HAP-1 (cell line): Measurements from ENCODE around the gene LY6G6D.

Source experiments
- DNase-seq, 2 experiments: peaks; one replicate each; pipeline ENCODE4 v3.0.0-alpha.2; 2016 to 2020; ENCODE audit warnings: low spot score in 2 of 2
- H3K27me3 ChIP-seq: fragments of 250-450 bp; sonication (Bioruptor Pico); 2 replicates; pipeline ENCODE4 v1.5.1; 2020; ENCODE audit warnings: low read depth, mild to moderate bottlenecking, moderate library complexity
- H3K36me3 ChIP-seq: fragments of 250-450 bp; sonication (Bioruptor Pico); replicated peaks from 2 replicates; pipeline ENCODE4 v1.5.1; 2020; ENCODE audit warnings: mild to moderate bottlenecking
- H3K4me1 ChIP-seq: fragments of 250-450 bp; sonication (Bioruptor Pico); 2 replicates; pipeline ENCODE4 v1.5.1; 2020; ENCODE audit warnings: mild to moderate bottlenecking
- H3K4me3 ChIP-seq: fragments of 250-450 bp; sonication (Bioruptor Pico); 2 replicates; pipeline ENCODE4 v1.5.1; 2020; ENCODE audit warnings: mild to moderate bottlenecking, moderate library complexity
- H3K9me3 ChIP-seq: fragments of 250-450 bp; sonication (Bioruptor Pico); 2 replicates; pipeline ENCODE4 v1.5.1; 2020; ENCODE audit warnings: mild to moderate bottlenecking, moderate library complexity
- in situ Hi-C: fragments of 300-500 bp; cut with MboI; formaldehyde crosslinking; loops from 3 replicates; pipeline ENCODE4 v1.14.3; 2020; ENCODE audit warnings: low sequenced_read_pairs, inconsistent platforms, mixed read lengths

LY6G6D gene

DNA sequence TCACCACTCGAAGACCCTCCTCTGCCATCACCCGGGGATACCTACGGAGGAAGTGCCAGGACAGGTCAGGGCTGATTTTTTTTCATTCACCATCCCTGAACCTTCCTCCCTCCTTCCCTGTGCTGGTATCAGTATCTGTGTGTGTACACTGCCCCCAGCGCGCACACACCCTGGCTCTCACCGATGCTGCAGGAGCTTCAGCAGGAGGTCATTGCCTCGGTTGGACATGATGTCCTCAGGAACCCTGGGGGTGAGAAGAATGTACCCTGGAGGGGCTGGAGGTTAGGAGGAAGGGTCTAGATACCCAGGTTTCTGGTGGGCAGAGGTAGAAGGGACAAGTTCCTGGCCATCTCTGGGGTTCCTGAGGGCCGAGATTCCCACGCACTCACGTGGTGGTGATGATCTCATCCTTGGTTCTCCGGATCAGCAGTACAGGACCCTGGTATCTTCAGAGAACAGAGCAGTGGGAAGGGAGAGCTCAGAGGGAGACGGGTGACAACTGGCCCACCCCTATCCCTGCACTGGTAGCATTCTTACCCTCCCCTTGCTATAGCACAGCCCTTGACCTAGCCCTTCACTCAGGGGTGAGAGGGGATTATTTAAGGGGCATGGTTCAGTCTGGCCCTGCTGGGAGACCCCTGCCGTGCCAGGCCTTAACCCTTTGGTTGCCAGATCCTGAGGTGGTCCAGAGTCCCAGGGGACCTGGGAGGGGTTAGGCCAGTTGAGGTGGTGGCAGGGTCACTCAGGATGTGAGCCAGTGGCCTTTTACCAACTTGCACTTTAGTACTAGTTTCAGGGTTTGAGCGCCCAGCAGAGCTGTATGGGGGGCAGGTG, 27.1 kb upstream of the LY6G6D start:
- in situ Hi-C loops, result no loop called here
- Histone ChIP-seq H3K4me1 (no peaks in the 10 kb centered on the region), H3K27me3 (no peaks in the 10 kb centered on the region), H3K4me3 (no peak overlapping the region), H3K36me3 (peaks cover 40% of the 10 kb centered on the region), H3K9me3 (no peaks in the 10 kb centered on the region)
- no peak for DNase-seq

DNA sequence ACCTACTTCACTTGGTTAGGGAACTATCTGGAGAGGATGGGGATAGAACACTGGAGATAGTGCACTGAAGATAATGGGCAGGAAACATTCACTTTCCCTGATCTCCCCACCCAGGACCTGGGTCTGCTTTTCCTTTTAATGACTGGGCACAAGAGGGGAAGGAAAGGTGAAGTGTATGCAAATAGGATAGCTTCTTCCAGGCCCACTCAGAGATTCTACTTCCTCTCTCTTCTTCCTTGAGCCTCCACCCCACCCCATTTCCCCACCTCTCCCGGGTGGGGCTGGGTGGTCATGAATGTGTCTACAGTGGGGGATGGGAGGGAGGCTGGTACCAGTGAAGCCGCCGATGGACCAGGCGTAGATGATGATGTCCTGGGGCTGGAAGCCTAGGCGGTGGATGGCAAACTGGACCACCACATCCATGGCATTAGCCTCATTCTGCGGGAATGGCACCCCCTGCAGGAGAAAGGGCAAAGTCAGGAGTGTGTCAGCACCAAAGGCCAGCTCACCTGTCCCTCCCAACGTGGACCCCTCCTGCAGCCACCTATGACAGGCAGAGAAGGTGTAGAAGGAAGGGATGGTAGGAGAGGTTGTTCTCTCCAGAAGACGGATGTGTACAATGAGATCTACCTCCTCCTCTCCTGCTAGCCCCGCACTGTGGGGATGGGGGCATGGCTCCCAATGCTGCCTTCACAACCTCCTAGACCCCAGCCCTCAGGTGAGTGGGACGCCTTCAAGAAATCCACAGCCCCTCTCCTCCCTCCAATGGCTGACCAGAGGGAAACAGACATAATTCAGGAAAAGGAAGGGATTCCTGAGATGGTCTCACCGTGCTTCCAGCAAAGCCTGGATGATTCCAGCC, 25.7 kb upstream of the LY6G6D start:
- Histone ChIP-seq H3K4me3 (no peak overlapping the region), H3K9me3 (no peaks in the 10 kb centered on the region), H3K27me3 (no peaks in the 10 kb centered on the region), H3K4me1 (no peaks in the 10 kb centered on the region), H3K36me3 (peaks cover 46% of the 10 kb centered on the region)
- in situ Hi-C loops, result no loop called here
- DNase-seq, result peak in 1 of 2 experiments; percentile 35

DNA sequence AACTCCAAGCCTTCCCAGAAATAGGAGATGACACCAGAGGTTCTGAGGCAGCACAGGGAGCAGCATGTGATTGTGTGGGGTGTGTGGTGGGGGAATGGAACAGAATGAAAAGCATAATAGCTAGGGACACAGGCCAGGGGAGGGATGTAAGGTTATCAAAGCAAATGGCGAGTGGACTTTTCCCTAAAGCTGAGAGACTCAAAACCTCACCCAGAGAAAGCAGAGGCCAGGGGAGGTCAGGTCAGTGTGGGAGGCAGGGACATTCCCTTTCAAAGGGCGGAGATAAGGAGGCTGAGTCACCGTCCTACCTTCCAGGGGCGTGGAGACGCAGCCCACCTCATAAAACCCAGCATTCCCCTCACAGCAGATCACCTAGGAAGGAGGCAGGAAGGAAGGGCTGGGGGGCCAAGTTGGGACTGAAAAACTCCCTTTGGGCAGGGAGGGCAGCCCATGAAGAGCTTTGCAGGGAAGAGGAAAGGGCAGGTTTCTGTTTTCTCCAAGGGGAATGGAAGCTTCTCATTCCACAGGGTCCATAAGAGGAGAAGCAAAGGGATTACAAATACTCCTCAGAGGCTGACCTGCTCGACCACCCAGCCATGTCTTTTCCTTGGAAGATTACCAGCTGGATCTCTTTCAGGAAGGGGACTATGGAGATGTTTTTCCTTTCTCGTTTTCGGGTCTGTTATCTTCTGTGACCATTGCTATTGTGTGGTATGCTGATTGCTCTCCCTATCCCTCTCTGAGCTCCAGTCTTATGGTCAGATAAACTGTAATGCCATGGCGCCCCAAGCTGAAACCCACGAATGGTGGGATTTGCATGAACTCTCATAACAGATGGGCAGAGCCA, 24.7 kb upstream of the LY6G6D start:
- H3K4me3 ChIP-seq, result no peak overlapping the region
- peaks cover 52% of the 10 kb centered on the region for H3K36me3 ChIP-seq
- no peaks in the 10 kb centered on the region for H3K27me3 ChIP-seq
- no peaks in the 10 kb centered on the region for H3K4me1 ChIP-seq
- no peak for DNase-seq
- no peaks in the 10 kb centered on the region for H3K9me3 ChIP-seq
- in situ Hi-C loops, result no loop called here

DNA sequence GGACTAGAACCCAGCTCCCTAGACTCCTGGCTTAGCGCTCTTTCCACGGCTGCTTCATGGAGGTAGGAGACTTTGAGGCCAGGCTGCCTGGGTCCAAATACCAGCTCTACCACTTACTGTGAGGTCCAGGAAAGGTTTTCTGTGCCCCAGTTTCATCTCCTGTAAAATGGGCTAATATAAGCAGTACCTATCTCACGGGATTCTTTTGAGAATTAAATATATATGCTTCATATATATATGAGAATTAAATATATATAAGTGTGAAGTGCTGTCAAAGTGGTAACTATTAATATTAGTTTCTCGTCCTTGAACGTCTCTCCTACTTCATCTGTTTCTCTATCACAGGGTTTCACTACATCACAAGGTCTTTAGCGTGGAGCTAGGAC, 24.1 kb upstream of the LY6G6D start:
- no peaks in the 10 kb centered on the region for H3K9me3 ChIP-seq
- no peaks in the 10 kb centered on the region for H3K4me1 ChIP-seq
- in situ Hi-C loops, result no loop called here
- no peak overlapping the region for H3K4me3 ChIP-seq
- no peaks in the 10 kb centered on the region for H3K27me3 ChIP-seq
- no peak for DNase-seq
- peaks cover 52% of the 10 kb centered on the region for H3K36me3 ChIP-seq

DNA sequence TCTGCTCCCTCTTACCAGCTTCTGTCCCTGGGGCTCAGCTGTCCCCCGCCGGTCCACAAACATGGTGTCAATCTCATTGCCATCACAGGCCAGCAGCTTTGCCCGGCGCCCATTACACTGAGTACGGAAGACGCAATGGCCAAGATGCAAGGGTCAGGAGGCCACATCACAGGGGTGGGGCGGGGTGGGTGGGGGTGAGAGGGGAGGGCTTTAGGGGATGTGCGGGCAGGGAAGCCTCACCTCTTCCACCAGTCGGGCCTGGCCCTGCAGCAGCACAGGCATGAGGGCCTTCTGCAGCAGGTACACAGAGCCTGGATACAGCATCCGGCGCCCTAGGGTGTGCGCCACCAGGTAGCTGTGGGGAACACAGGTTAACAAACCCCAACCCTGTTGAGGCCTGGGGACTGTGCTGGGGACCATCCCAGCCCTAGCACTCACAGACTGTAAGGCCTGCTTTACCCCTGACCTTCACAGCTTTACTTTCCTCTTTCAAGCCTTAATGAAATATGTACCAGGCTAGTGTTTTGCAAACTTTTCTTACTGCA, 23.5 kb upstream of the LY6G6D start:
- in situ Hi-C loops, result no loop called here
- no peak for DNase-seq
- no peaks in the 10 kb centered on the region for H3K9me3 ChIP-seq
- no peak overlapping the region for H3K4me3 ChIP-seq
- peaks cover 52% of the 10 kb centered on the region for H3K36me3 ChIP-seq
- H3K4me1 ChIP-seq, result no peaks in the 10 kb centered on the region
- no peaks in the 10 kb centered on the region for H3K27me3 ChIP-seq

DNA sequence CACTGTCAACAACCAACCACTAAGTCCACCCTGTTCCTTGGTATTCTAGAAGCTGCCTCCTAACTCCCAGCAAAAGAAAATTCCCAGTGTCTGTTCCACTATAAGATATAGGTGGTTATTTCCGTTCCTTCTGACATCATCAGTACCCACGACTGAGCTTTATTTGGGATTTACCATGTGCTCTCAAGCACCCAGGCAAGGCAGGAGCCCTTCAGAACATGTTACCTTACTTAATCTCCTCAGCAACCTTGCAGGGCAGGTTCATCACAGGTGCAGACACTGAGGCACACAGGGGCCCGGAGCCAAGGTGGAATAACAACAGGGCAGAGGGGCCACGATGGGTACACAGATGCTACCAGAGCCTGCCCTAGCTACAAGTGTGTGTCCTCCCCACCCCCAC, 22.8 kb upstream of the LY6G6D start:
- in situ Hi-C loops, result no loop called here
- Histone ChIP-seq H3K27me3 (no peaks in the 10 kb centered on the region), H3K36me3 (peaks cover 53% of the 10 kb centered on the region), H3K4me3 (no peak overlapping the region), H3K9me3 (no peaks in the 10 kb centered on the region), H3K4me1 (no peaks in the 10 kb centered on the region)
- DNase-seq, result no peak

DNA sequence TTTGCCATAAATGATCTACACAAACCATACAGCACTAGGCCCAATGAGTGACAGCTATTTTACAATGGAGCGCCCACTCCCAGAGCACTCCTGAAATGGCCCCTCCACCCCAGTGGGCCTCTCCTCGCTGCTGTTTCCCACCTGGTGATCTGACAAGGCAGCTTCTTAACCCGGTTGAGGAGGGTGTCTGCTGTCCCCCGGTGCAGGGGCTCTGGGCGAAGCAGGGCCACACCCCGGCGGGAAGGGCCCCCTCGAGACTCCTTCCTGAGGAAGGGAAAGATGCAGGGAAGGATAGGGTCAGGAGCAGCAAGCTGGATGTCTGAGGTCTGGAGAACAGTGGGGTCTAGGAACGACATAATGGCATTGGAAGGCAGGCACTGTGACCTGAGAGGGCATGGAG, 22.3 kb upstream of the LY6G6D start:
- in situ Hi-C loops, result no loop called here
- DNase-seq, result no peak
- no peak overlapping the region for H3K4me3 ChIP-seq

DNA sequence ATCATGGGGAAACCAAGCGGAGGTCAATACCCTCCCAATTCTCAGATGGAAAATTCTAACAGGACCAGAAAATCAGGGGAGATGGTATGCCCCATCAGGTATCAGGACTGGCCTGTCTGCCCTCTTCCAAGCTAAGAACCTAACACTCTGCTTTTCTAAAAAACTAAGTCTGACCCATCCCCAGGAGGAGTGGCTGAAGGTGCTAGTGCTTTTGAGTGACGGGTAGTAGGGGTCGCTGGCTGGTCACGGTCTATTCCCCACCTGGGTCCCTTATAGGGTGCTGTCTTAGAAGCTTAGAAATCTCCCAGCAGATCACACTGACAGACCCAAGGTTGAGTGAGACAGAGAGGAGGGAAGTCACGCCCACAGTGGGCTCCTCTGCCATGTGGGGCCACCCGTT, 21.6 kb upstream of the LY6G6D start:
- no peak for DNase-seq
- Histone ChIP-seq H3K27me3 (no peaks in the 10 kb centered on the region), H3K4me1 (no peaks in the 10 kb centered on the region), H3K4me3 (no peak overlapping the region), H3K9me3 (no peaks in the 10 kb centered on the region), H3K36me3 (peaks cover 44% of the 10 kb centered on the region)
- in situ Hi-C loops, result no loop called here

More for the DNA sequence above, 22.3 kb upstream of the LY6G6D start:
- Histone ChIP-seq H3K4me1 (no peaks in the 10 kb centered on the region), H3K27me3 (no peaks in the 10 kb centered on the region), H3K9me3 (no peaks in the 10 kb centered on the region), H3K36me3 (peaks cover 50% of the 10 kb centered on the region)

DNA sequence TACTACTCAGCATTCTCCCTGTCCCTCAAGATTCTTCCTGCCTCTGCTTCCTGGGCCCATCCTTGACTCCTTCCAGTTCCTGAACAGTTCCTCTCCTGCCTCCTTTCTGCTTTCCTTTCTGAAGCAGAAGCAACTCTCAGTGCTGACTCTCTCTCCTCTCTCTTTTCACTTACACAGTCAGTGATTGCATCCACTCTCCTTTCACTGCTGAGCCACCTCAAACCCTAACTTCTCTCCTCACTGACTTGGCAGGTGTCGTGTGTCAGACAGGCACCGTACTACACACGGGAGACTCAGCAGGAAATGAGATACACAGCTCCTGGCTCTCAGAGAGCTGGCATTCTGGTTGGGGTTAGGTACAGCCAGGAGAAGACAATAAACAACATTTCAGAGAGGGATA, 17.6 kb upstream of the LY6G6D start:
- DNase-seq, result no peak
- Histone ChIP-seq H3K4me1 (peaks cover 7% of the 10 kb centered on the region; the same call in 1 of the 2 replicates), H3K9me3 (no peaks in the 10 kb centered on the region), H3K27me3 (no peaks in the 10 kb centered on the region), H3K4me3 (no peak overlapping the region), H3K36me3 (peaks cover 28% of the 10 kb centered on the region)
- in situ Hi-C loops, result no loop called here

DNA sequence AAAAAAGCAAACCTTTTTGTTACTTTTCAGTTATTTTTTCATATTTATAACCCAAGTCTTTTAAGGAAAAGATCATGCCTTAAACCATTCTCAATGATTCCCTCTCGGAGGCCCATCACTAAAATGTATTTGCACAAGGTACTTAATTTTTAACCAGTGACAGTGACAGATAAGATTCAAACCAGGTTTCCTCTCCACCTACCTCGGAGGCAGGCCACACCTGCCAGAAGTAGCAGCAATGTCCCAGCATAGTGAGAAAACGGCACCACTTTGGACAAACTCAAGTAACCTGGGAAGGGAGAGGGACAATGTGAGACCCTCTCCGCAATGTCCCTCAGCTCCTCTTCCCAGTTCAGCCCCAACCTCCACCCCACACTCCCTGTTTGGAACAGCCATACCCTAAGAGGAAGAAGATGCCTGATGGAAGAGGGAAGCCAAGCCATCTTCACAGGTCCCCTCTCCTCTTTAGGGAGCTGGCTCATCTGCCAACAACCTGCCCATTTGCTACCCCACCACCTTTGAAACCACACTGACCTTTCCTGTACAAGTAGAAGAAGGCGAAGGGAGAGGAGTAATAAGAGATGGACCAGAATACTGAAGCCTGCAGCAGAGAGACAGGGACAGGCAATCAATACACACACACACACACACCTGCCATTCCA, 14.3 kb upstream of the LY6G6D start:
- no peak overlapping the region for H3K4me3 ChIP-seq
- H3K27me3 ChIP-seq, result no peaks in the 10 kb centered on the region
- in situ Hi-C loops, result no loop called here
- H3K4me1 ChIP-seq, result peaks cover 13% of the 10 kb centered on the region
- no peak for DNase-seq
- no peaks in the 10 kb centered on the region for H3K9me3 ChIP-seq
- H3K36me3 ChIP-seq, result peaks cover 13% of the 10 kb centered on the region

DNA sequence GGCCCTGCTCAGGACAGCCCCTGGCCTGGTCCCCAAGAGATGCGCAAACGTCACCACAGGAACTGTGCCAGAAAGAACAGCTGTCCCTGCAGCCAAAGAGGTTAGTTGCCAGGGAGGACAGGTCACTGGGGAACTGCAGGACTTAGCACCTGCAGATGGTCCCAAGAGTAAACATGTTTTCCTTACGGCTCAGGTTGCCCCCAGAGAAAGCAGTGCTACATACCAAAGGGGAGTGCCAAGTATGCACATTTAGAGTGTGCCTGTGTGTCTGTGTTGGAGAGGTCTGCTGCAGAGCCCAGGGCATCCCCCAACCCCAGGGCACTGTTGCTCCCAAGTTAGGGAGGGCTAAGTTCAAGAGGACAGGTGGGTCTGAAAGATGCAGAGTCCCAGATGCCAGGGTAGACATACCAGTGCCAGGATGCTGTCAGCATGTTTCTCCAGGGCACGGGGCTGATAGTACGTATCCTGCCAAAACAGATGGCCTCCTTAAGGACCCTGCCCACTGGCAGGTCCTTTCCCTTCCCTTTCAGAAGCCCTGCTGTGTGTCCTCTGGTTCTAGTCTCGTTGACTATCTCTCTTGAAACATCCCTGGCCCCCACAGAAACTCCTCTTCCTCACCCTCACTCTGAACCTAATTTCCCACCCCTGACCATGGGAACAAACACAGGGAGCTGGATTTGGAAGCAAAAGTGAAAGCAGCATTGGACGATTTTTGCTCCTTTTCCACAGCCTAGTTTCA, 13.3 kb upstream of the LY6G6D start:
- no peak for DNase-seq
- peaks cover 13% of the 10 kb centered on the region for H3K4me1 ChIP-seq
- H3K36me3 ChIP-seq, result peaks cover 10% of the 10 kb centered on the region
- in situ Hi-C loops, result no loop called here
- H3K27me3 ChIP-seq, result no peaks in the 10 kb centered on the region
- peak overlapping the region; percentile 90 for H3K4me3 ChIP-seq
- no peaks in the 10 kb centered on the region for H3K9me3 ChIP-seq

DNA sequence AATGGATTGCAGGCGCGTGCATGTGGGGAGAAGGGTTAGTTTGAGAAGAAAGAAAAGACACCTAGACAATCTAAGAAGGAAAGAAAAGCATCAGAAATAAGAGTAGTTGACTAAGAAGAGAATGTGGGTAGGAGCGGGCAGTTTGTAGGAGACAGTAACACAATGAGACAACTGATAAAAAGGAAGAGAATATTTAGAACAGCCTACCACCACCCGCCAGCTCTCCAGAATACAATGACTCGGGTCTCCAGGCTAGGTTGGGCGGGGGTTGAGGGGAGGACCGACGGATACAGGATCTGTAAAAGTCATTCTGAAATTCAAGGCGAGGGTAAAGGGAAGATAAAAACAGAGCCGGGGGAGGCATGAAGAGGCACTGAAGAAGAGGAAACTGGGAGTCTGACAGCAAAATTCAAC, 12.7 kb upstream of the LY6G6D start:
- no peaks in the 10 kb centered on the region for H3K27me3 ChIP-seq
- in situ Hi-C loops, result no loop called here
- H3K4me1 ChIP-seq, result peaks cover 13% of the 10 kb centered on the region
- peaks cover 7% of the 10 kb centered on the region for H3K36me3 ChIP-seq
- H3K4me3 ChIP-seq, result peak overlapping the region; percentile 90
- no peak for DNase-seq
- no peaks in the 10 kb centered on the region for H3K9me3 ChIP-seq
